H9 (cell line): Measurements from ENCODE around the gene TLK2. TPM values are rescaled to one million over a fixed set of nuclear protein-coding genes. Genes with fewer than 3 reads are reported as not detected.

Experiments used
- DNase-seq: peaks from one replicate; pipeline ENCODE4 v3.0.0-alpha.2; 2017
- H2AFZ ChIP-seq: one replicate; pipeline ENCODE4 v1.6.1; 2013; ENCODE audit warnings: mild to moderate bottlenecking, low read length, control low read depth, moderate library complexity
- H2AK5ac ChIP-seq: 2 replicates; pipeline ENCODE4 v1.6.1; 2013; ENCODE audit warnings: low read length, control low read depth, mixed read lengths; ENCODE audit not compliant: insufficient read length
- H2BK120ac ChIP-seq: one replicate; pipeline ENCODE4 v1.6.1; 2013; ENCODE audit warnings: low read depth, mild to moderate bottlenecking, low read length, control low read depth, inconsistent platforms; ENCODE audit not compliant: poor library complexity, severe bottlenecking
- H2BK12ac ChIP-seq: 2 replicates; pipeline ENCODE4 v1.6.1; 2013; ENCODE audit warnings: low read length, control low read depth, mixed read lengths, low read depth; ENCODE audit not compliant: insufficient read length
- H2BK15ac ChIP-seq: 2 replicates; pipeline ENCODE4 v1.6.1; 2013; ENCODE audit warnings: low read depth, low read length, control low read depth
- H2BK20ac ChIP-seq: one replicate; pipeline ENCODE4 v1.6.1; 2013; ENCODE audit warnings: low read depth, mild to moderate bottlenecking, low read length, control low read depth, inconsistent platforms; ENCODE audit not compliant: poor library complexity, severe bottlenecking
- H2BK5ac ChIP-seq: 2 replicates; pipeline ENCODE4 v1.6.1; 2013; ENCODE audit warnings: low read length, control low read depth, mixed read lengths; ENCODE audit not compliant: insufficient read length
- H3K14ac ChIP-seq: 2 replicates; pipeline ENCODE4 v1.6.1; 2013; ENCODE audit warnings: low read length, control low read depth; ENCODE audit not compliant: insufficient read depth
- H3K18ac ChIP-seq: 2 replicates; pipeline ENCODE4 v1.6.1; 2013; ENCODE audit warnings: low read depth, mild to moderate bottlenecking, mixed read lengths, low read length, control low read depth; ENCODE audit not compliant: insufficient read length
- H3K23ac ChIP-seq: 2 replicates; pipeline ENCODE4 v1.6.1; 2013; ENCODE audit warnings: low read length, control low read depth, mixed read lengths, low read depth; ENCODE audit not compliant: insufficient read length
- H3K23me2 ChIP-seq: 2 replicates; pipeline ENCODE4 v1.6.1; 2013; ENCODE audit warnings: low read depth, mild to moderate bottlenecking, mixed read lengths, low read length, control low read depth; ENCODE audit not compliant: insufficient read length, poor library complexity, severe bottlenecking
- H3K27ac ChIP-seq: 2 replicates; pipeline ENCODE4 v1.5.1; 2013; ENCODE audit warnings: low read length, control low read depth, mixed read lengths, low read depth; ENCODE audit not compliant: insufficient read length
- H3K27me3 ChIP-seq: 2 replicates; pipeline ENCODE4 v1.6.1; 2013; ENCODE audit warnings: low read length, control low read depth, inconsistent platforms; ENCODE audit not compliant: insufficient read depth
- H3K4ac ChIP-seq: 2 replicates; pipeline ENCODE4 v1.6.1; 2013; ENCODE audit warnings: low read depth, mild to moderate bottlenecking, control low read depth, inconsistent platforms, low read length, moderate library complexity
- H3K4me1 ChIP-seq: 2 replicates; pipeline ENCODE4 v1.6.1; 2013; ENCODE audit warnings: low read length, control low read depth, inconsistent platforms; ENCODE audit not compliant: insufficient read depth
- H3K4me2 ChIP-seq: 2 replicates; pipeline ENCODE4 v1.6.1; 2013; ENCODE audit warnings: low read length, control low read depth, mixed read lengths; ENCODE audit not compliant: insufficient read length, insufficient read depth
- H3K56ac ChIP-seq: 2 replicates; pipeline ENCODE4 v1.6.1; 2013; ENCODE audit warnings: low read depth, mild to moderate bottlenecking, mixed read lengths, low read length, control low read depth; ENCODE audit not compliant: insufficient read length
- H3K79me1 ChIP-seq: 2 replicates; pipeline ENCODE4 v1.6.1; 2013; ENCODE audit warnings: low read depth, mild to moderate bottlenecking, moderate library complexity, low read length, control low read depth, inconsistent platforms; ENCODE audit not compliant: insufficient read depth, poor library complexity, severe bottlenecking
- H3K79me2 ChIP-seq: 2 replicates; pipeline ENCODE4 v1.6.1; 2013; ENCODE audit warnings: low read length, control low read depth, inconsistent platforms; ENCODE audit not compliant: insufficient read depth
- H3K9ac ChIP-seq: 2 replicates; pipeline ENCODE4 v1.6.1; 2013; ENCODE audit warnings: low read length, control low read depth, mixed read lengths; ENCODE audit not compliant: insufficient read length; ENCODE audit errors: extremely low read depth
- H3K9me3 ChIP-seq: one replicate; pipeline ENCODE4 v1.6.1; 2013; ENCODE audit warnings: low read depth, low read length, inconsistent platforms; ENCODE audit not compliant: control insufficient read depth
- H3T11ph ChIP-seq: one replicate; pipeline ENCODE4 v1.6.1; 2013; ENCODE audit warnings: mild to moderate bottlenecking, low read length, control low read depth, inconsistent platforms
- H4K20me1 ChIP-seq: one replicate; pipeline ENCODE4 v1.6.1; 2013; ENCODE audit not compliant: control insufficient read depth, insufficient read length, insufficient read depth
- H4K5ac ChIP-seq: 2 replicates; pipeline ENCODE4 v1.6.1; 2013; ENCODE audit warnings: low read depth, mild to moderate bottlenecking, mixed read lengths, low read length, control low read depth; ENCODE audit not compliant: insufficient read length
- H4K8ac ChIP-seq: replicated peaks from 2 replicates; pipeline ENCODE4 v1.6.1; 2013; ENCODE audit warnings: low read length, control low read depth, mixed read lengths, low read depth; ENCODE audit not compliant: insufficient read length
- H4K91ac ChIP-seq: 2 replicates; pipeline ENCODE4 v1.6.1; 2013; ENCODE audit warnings: low read depth, mild to moderate bottlenecking, moderate library complexity, mixed read lengths, low read length, control low read depth; ENCODE audit not compliant: insufficient read length
- H3K27ac Mint-ChIP-seq, 3 experiments: 2 replicates in 2 of 3; 3 replicates in 1 of 3; pipeline ENCODE4 v1.8.0; 2020 to 2021; ENCODE audit warnings: mixed read lengths in 3 of 3, mild to moderate bottlenecking in 1 of 3, moderate library complexity in 1 of 3
- H3K27me3 Mint-ChIP-seq: 2 replicates; pipeline ENCODE4 v1.8.0; 2021; ENCODE audit warnings: low read depth, mild to moderate bottlenecking, moderate library complexity, mixed read lengths
- H3K36me3 Mint-ChIP-seq, 3 experiments: 2 replicates in 2 of 3; 3 replicates in 1 of 3; pipeline ENCODE4 v1.8.0; 2020 to 2021; ENCODE audit warnings: low read depth in 3 of 3, mixed read lengths in 3 of 3; ENCODE audit not compliant: insufficient read depth in 1 of 3
- H3K4me1 Mint-ChIP-seq, 2 experiments: 2 replicates each; pipeline ENCODE4 v1.8.0; 2020; ENCODE audit warnings: mixed read lengths in 2 of 2
- H3K4me3 Mint-ChIP-seq, 2 experiments: 2 replicates in 1 of 2; 3 replicates in 1 of 2; pipeline ENCODE4 v1.8.0; 2020 to 2021; ENCODE audit warnings: mild to moderate bottlenecking in 2 of 2, mixed read lengths in 2 of 2, moderate library complexity in 1 of 2
- H3K9me3 Mint-ChIP-seq, 2 experiments: 2 replicates in 1 of 2; 3 replicates in 1 of 2; pipeline ENCODE4 v1.8.0; 2020; ENCODE audit warnings: mild to moderate bottlenecking in 2 of 2, mixed read lengths in 2 of 2, moderate library complexity in 1 of 2
- CTCF ChIP-seq: fragments of 200-600 bp; sonication (generic); conservative IDR thresholded peaks from 3 replicates; pipeline ENCODE4 v1.8.0; 2021; ENCODE audit warnings: antibody characterized with exemption, mild to moderate bottlenecking
- WGBS: extraction: QIAGEN DNeasy Blood & Tissue Kit; methylation state at CpG from one replicate; pipeline ENCODE4 v1.1.7; 2013; ENCODE audit warnings: missing lambda C conversion rate, low lambda C conversion rate, mixed read lengths; ENCODE audit not compliant: insufficient read length; ENCODE audit errors: extremely low coverage; 5-methylcytosine and 5-hydroxymethylcytosine counted together
- total RNA-seq: library from RNA; stranded (reverse); gene quantifications from 2 replicates; pipeline ENCODE4 v1.2.1, GENCODE V29; 2021

The TLK2 gene
- total RNA-seq, 1 experiment from 2014 or later: 63.7 TPM

- Histone ChIP-seq H3K14ac (no peak overlapping the region), H2BK12ac (no peak overlapping the region), H3K23ac (no peak overlapping the region), H2AK5ac (no peak overlapping the region), H3K23me2 (no peaks in the 10 kb centered on the region), H3K79me1 (no peaks in the 10 kb centered on the region), H3K4me1 (no peaks in the 10 kb centered on the region), H3K9me3 (no peaks in the 10 kb centered on the region), H3K27ac (no peak overlapping the region), H3T11ph (no peak overlapping the region), H4K8ac (no peak overlapping the region), H3K27me3 (no peaks in the 10 kb centered on the region), H2BK15ac (no peak overlapping the region), H4K5ac (no peak overlapping the region), H4K91ac (no peak overlapping the region), H2BK120ac (no peak overlapping the region), H3K9ac (no peak overlapping the region), H3K4me2 (no peak overlapping the region), H3K79me2 (no peaks in the 10 kb centered on the region), H2BK20ac (no peak overlapping the region), H3K18ac (no peak overlapping the region), H2BK5ac (no peak overlapping the region), H4K20me1 (no peaks in the 10 kb centered on the region), H3K4ac (no peak overlapping the region), H2AFZ (no peak overlapping the region), H3K56ac (no peak overlapping the region)
- Mint-ChIP-seq H3K4me3 (no peak overlapping the region), H3K4me1 (peaks cover 3% of the 10 kb centered on the region in 2 experiments; a peak in 3 of 4 replicates), H3K9me3 (peaks cover 9% of the 10 kb centered on the region in 2 experiments), H3K27ac (no peak overlapping the region), H3K36me3 (peaks cover 0 to 20% (median 9%) of the 10 kb centered on the region in 3 experiments; a peak in 6 of 7 replicates), H3K27me3 (no peaks in the 10 kb centered on the region)
- DNase-seq: no peak
- WGBS: no CpG with 5 or more reads among the region's 6 CpGs
- no peak for TF ChIP-seq CTCF
Observed at GRCh38 chr17:62662855-62663254, 184.2 kb downstream of the TLK2 start.

Other genes with a start within 250 kb of the TLK2 start
- not detected in 2 replicates for gene EFCAB3, start 98.3 kb upstream of the TLK2 start, total RNA-seq
- gene METTL2A, start 54.9 kb upstream of the TLK2 start, total RNA-seq: 37.6 and 39.3 TPM in 2 replicates
- 18.7 and 21.6 TPM in 2 replicates for gene MRC2, start 148.8 kb downstream of the TLK2 start, total RNA-seq